ENCODE measurements around the gene METAP1.
A peak's percentile ranks its signal among the peaks of the same experiment; 100 is the strongest.
"Not testable (repeated sequence)": the region's sequence is repeated elsewhere in the genome, so short reads cannot be mapped to it uniquely, and the experiment has no call there.

METAP1 gene

GRCh38 chr4:98996056-98996764, 689 bp downstream of the METAP1 start:
- intact Hi-C loops (cut with DNase I), result loop anchor here (2.0 to 10.0 kb wide), 2 partner anchors 61 to 89 kb away; partner anchors contain the start of gene ADH5
- peak in 2 of 10 donors; percentile 76 to 84 for DNase-seq

- intact Hi-C loops (cut with DNase I), result loop anchor here (2.0 to 10.0 kb wide), 2 partner anchors 60 to 88 kb away; partner anchors contain the start of gene ADH5
These were observed 1.2 kb downstream of the METAP1 start for GRCh38 chr4:98996765-98997068.

GRCh38 chr4:98997166-98997565, 1.6 kb downstream of the METAP1 start:
- no peak for DNase-seq
- intact Hi-C loops (cut with DNase I), result loop anchor here (2.0 to 10.0 kb wide), 2 partner anchors 60 to 88 kb away; partner anchors contain the start of gene ADH5

More at GRCh38 chr4:98996765-98997068, 1.2 kb downstream of the METAP1 start:
- DNase-seq, result no peak

DNA sequence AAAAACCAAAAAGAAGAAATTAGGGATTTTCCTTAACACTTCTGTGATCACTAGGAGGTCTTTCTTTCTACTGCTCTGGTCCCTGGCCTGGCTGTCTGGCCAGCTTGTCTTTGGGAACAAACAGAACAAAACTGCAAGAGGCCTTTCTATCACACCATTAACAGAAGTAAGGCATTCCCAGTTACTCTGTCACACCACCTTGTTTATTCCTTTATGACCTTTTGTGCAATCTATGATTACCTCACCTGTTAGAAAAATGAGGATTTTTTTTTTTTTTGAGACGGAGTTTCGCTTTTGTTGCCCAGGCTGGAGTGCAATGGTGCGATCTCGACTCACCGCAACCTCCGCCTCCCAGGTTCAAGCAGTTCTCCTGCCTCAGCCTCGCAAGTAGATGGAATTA, 3.0 kb downstream of the METAP1 start:
- DNase-seq, result no peak
- intact Hi-C loops (cut with DNase I), result loop anchor here (10.0 kb wide), 1 partner anchor 86 kb away; the partner anchor contains the start of gene ADH5

- intact Hi-C loops (cut with DNase I), result no loop called here
- DNase-seq, result no peak
These were observed 6.8 kb downstream of the METAP1 start for GRCh38 chr4:99002279-99002678.

DNA sequence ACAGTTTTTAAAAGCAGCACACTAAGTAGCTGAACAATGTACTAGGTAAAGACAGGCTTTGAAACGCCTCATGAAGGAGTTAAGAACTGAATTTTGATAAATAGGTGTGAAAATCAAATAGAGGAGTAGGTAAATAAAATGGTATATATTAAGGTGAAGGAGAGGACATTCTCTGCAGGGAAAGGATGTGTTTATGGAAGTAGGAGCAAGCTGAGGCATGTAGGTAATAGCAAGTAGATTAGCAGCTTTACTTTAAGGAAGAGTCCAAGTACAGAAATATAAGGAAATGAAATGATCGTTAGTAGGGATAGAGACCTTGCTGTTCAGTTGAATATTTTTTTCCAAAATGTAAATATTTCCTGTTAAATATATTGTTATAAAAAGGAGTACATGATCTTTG, 12.5 kb downstream of the METAP1 start:
- intact Hi-C loops (cut with DNase I), result no loop called here
- DNase-seq, result no peak

GRCh38 chr4:99011910-99012309, 16.4 kb downstream of the METAP1 start:
- intact Hi-C loops (cut with DNase I), result no loop called here
- DNase-seq, result no peak

GRCh38 chr4:99013402-99013843, 17.9 kb downstream of the METAP1 start:
- intact Hi-C loops (cut with DNase I), result no loop called here
- no peak for DNase-seq

DNA sequence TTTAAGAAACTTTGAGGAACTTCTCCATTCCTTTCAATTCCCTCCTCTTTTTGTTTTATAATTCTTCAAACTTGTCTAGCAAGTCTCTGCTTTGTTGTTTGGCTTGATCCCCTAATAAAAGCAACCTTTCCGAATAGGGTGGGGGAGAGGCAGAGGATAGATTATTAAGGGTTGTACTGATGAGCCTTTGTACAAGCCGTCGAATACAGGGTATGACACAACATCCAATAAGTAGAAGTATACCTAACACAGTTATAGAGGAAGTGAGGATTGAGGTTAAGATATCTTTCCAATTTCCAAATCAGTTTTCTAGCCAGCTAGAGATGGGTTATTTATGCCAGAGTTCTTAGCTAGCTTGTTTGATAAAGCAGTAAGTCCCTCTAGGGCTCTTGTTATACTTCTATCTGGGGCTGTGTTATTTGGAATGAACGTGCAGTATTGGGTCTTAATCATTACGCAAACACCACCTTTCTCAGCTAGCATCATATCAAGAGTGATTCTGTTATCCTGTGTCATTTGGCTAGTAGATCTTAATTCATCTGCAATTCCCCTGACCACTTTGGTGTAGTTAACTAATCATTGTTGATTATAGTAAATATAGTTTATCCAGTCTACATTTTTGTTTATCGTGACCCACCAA, 18.5 kb downstream of the METAP1 start:
- intact Hi-C loops (cut with DNase I), result no loop called here
- no peak for DNase-seq

GRCh38 chr4:99021386-99021785, 25.9 kb downstream of the METAP1 start:
- intact Hi-C loops (cut with DNase I), result no loop called here
- no peak for DNase-seq

GRCh38 chr4:99022566-99022965, 27.0 kb downstream of the METAP1 start:
- intact Hi-C loops (cut with DNase I), result no loop called here
- no peak for DNase-seq

DNA sequence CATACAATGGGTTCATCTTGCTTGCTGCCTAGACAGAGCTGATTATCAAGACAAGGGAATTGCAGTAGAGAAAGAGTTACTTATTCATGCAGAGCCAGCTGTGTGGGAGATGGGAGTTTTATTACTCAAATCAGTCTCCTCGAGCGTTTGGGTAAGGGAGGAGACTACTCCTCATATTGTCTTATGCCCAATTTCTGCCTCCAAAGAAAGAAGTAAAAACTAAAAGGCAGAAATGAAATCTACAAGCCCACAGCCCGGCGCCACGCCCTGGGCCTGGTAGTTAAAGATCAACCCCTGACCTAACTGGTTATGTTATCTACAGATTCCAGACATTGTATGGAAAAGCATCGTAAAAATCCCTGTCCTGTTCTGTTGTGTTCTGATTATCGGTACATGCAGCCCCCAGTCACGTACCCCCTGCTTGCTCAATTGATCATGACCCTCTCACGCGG, 28.3 kb downstream of the METAP1 start:
- intact Hi-C loops (cut with DNase I); DNase-seq: not testable (repeated sequence)

GRCh38 chr4:99024481-99025275, 29.2 kb downstream of the METAP1 start:
- intact Hi-C loops (cut with DNase I), result no loop called here
- no peak for DNase-seq

DNA sequence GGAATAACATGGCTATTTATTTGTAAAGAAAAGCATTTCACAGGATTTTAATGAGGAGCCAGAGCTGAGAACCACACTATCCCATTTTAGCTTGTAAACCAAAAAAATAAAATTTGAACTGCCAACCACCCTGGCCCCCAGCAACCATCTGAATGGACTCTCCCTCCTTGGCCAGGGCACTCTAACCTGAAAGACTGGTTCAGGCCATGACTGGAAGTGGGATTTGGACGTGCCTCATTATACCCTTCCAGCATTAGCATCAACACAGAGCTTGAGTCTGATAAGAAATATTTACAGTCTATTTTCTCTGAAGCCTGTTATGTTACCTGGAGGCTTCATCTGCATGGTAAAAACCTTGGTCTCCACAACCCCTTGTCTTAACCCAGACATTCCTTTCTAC, 30.0 kb downstream of the METAP1 start:
- intact Hi-C loops (cut with DNase I), result no loop called here

DNA sequence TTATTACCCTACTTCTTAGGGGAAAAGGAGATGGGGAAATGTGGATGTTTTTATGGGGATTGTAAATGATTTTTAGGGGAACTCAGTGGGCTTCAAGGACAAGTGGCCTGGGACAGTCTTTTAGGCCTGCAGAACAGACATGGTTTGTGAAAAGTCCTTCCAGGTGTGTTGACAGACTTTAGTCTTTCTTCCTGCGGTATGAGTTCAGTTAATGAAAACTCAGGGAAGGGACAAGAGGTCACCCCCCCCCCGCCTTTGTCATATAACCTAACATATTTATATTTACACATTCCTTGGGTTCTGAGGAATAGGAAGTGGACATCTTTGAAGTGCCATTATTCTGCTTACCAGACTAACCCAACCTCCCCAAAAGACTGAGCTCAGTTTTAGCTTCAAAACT, 31.8 kb downstream of the METAP1 start:
- intact Hi-C loops (cut with DNase I), result no loop called here
- no peak for DNase-seq

More for the DNA sequence above, 30.0 kb downstream of the METAP1 start:
- no peak for DNase-seq

DNA sequence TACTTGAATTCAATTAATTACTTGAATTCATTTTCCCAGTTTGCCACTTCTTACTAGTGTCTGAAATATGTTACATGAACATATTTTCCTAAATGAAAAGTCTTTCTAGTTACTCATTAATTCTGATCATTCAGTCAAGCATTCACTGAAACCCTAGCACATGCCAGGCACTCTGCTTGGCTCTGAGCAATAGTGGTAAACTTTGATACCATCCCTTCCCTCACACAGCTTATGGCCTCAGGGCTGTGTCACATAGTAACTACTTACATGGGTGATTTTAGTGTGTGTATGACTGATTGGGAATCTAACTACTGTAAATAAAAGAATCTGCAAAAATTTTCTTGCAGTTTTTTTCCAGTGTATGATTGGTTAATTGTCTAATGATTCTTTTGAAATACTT, 32.7 kb downstream of the METAP1 start:
- DNase-seq, result no peak

GRCh38 chr4:99029018-99029735, 33.7 kb downstream of the METAP1 start:
- DNase-seq, result no peak
- intact Hi-C loops (cut with DNase I), result no loop called here

More for the DNA sequence above, 32.7 kb downstream of the METAP1 start:
- intact Hi-C loops (cut with DNase I), result no loop called here

GRCh38 chr4:99029852-99030251, 34.3 kb downstream of the METAP1 start:
- intact Hi-C loops (cut with DNase I), result no loop called here
- no peak for DNase-seq

DNA sequence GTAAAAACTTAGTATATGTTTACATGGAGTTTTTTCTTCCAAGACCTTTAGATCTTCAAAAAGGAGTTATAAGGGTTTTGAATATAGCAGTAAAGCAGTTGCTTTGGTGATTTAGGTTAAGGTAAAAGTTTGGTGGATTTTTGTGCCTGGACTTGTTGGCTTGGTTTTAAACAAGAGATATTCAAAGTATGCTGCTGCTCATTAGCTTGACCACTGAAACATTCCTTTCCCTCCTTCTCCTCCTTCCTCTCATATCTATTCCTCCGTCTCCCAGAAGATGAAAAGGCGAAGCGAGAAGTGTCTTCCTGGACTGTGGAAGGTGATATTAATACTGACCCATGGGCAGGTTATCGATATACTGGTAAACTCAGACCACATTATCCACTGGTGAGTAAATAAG, 38.4 kb downstream of the METAP1 start:
- intact Hi-C loops (cut with DNase I), result no loop called here
- no peak for DNase-seq

DNA sequence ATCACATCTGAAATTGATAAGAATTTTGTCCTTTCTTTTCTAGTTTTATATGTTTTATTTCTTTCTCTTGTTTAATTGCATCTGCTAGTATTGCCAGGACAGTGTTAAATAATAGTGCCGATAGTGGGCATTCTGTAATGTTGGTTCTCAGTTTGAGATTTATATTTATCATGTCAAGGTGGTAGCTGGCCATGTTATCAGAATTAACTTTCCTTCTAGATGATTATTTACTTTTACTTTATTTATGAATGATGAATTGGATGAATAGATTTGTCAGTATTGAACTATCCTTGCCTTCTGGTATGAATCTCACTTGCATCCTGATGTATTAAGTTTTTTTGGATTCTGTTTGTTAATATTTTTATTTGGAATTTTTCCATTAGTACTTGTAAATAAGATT, 42.7 kb downstream of the METAP1 start:
- no peak for DNase-seq
- intact Hi-C loops (cut with DNase I), result no loop called here
